B cell (primary cell): ENCODE measurements around the gene IL17REL. TPM values are rescaled to one million over a fixed set of nuclear protein-coding genes. Genes with fewer than 3 reads are reported as not detected.

ENCODE experiments used
- ATAC-seq: fragments of 200-7000 bp; cut with Tn5 transposase; one replicate; pipeline ENCODE4 v1.10.0; 2021; ENCODE audit warnings: low read depth, mild to moderate bottlenecking, moderate number of reproducible peaks, moderate library complexity
- CTCF ChIA-PET: fragments of 350-600 bp; sonication (Branson Sonifier 250); formaldehyde crosslinking; loops from one replicate; lab custom pipeline; 2021; ENCODE audit warnings: antibody characterized with exemption, inconsistent platforms; lab: Charles Lee
- POLR2A ChIA-PET: fragments of 350-600 bp; sonication (Branson Sonifier 250); formaldehyde crosslinking; loops from one replicate; lab custom pipeline; 2021; ENCODE audit warnings: antibody characterized with exemption; lab: Charles Lee
- DNase-seq: peaks from one replicate; pipeline ENCODE4 v3.0.0; 2013
- H2AFZ ChIP-seq: 2 replicates; pipeline ENCODE4 v1.6.1; 2012; ENCODE audit warnings: mild to moderate bottlenecking, low read depth, low read length; ENCODE audit not compliant: insufficient read depth, poor library complexity, severe bottlenecking
- H3K27ac ChIP-seq, 2 donors: 1 replicate in 1 of 2; 2 replicates in 1 of 2; pipeline ENCODE4 v1.5.1; 2012 to 2013; ENCODE audit warnings: low read length in 2 of 2, mild to moderate bottlenecking in 2 of 2, moderate library complexity in 1 of 2
- H3K27me3 ChIP-seq, 4 experiments: fragments of 200-600 bp in 1 of 4; sonication (generic) in 1 of 4; replicated peaks in 1 of 4; 1 replicate in 2 of 4; 2 replicates in 2 of 4; pipeline versions ENCODE4 v1.6.1 to v1.7.0; 2013 to 2016; ENCODE audit warnings: low read length in 3 of 4, mild to moderate bottlenecking in 2 of 4, mixed read lengths in 1 of 4, moderate library complexity in 1 of 4; ENCODE audit not compliant: insufficient read depth in 4 of 4, control insufficient read depth in 3 of 4; ENCODE audit errors: control extremely low read depth in 1 of 4
- H3K36me3 ChIP-seq, 2 experiments: replicated peaks in 1 of 2; 1 replicate in 1 of 2; 2 replicates in 1 of 2; pipeline versions ENCODE4 v1.6.1 to v1.7.1; 2013; ENCODE audit warnings: low read length in 1 of 2; ENCODE audit not compliant: insufficient read depth in 2 of 2, control insufficient read depth in 1 of 2; ENCODE audit errors: control extremely low read depth in 1 of 2, extremely low read depth in 1 of 2
- H3K4me1 ChIP-seq, 2 donors: fragments of 200-600 bp in 1 of 2; sonication (generic) in 1 of 2; 1 replicate in 1 of 2; 2 replicates in 1 of 2; pipeline versions ENCODE4 v1.5.1 to v1.6.1; 2013 to 2017; ENCODE audit warnings: low read length in 2 of 2; ENCODE audit not compliant: control insufficient read depth in 2 of 2, insufficient read depth in 2 of 2
- H3K4me2 ChIP-seq: replicated peaks from 2 replicates; pipeline ENCODE3; 2012; ENCODE audit warnings: mild to moderate bottlenecking, low read depth, low read length; ENCODE audit not compliant: poor library complexity, severe bottlenecking
- H3K4me3 ChIP-seq, 5 experiments: fragments of 200-600 bp in 1 of 5; sonication (generic) in 1 of 5; 1 replicate in 3 of 5; 2 replicates in 2 of 5; pipeline versions ENCODE4 v1.5.1 to v1.7.0; 2011 to 2016; ENCODE audit warnings: low read length in 4 of 5, mild to moderate bottlenecking in 4 of 5, low read depth in 2 of 5, control low read depth in 1 of 5, moderate library complexity in 1 of 5; ENCODE audit not compliant: insufficient read depth in 1 of 5; ENCODE audit errors: control extremely low read depth in 1 of 5, extremely low read depth in 1 of 5
- H3K79me2 ChIP-seq: fragments of 200-600 bp; sonication (generic); one replicate; pipeline ENCODE4 v1.6.0; 2016; ENCODE audit warnings: low read length; ENCODE audit not compliant: control insufficient read depth, insufficient read depth
- H3K9ac ChIP-seq: fragments of 200-600 bp; sonication (generic); 2 replicates; pipeline ENCODE4 v1.6.1; 2017; ENCODE audit warnings: mild to moderate bottlenecking, low read length, moderate library complexity
- H3K9me3 ChIP-seq, 3 donors: one replicate each; pipeline versions ENCODE4 v1.6.1 to v1.7.1; 2013; ENCODE audit warnings: low read length in 2 of 3; ENCODE audit not compliant: control insufficient read depth in 2 of 3, insufficient read depth in 1 of 3; ENCODE audit errors: control extremely low read depth in 1 of 3
- H4K20me1 ChIP-seq: 2 replicates; pipeline ENCODE4 v1.6.0; 2012; ENCODE audit warnings: mild to moderate bottlenecking, low read length; ENCODE audit not compliant: insufficient read depth, control insufficient read depth, poor library complexity, severe bottlenecking
- H3K27ac Mint-ChIP-seq: one replicate; pipeline ENCODE4 v1.8.0; 2021; ENCODE audit warnings: mixed read lengths
- H3K27me3 Mint-ChIP-seq: one replicate; pipeline ENCODE4 v1.8.0; 2021; ENCODE audit warnings: mixed read lengths
- H3K4me1 Mint-ChIP-seq: one replicate; pipeline ENCODE4 v1.8.0; 2021; ENCODE audit warnings: mixed read lengths
- H3K4me3 Mint-ChIP-seq: one replicate; pipeline ENCODE4 v1.8.0; 2021; ENCODE audit warnings: mixed read lengths
- H3K9me3 Mint-ChIP-seq: one replicate; pipeline ENCODE4 v1.8.0; 2022; ENCODE audit warnings: mixed read lengths; ENCODE audit not compliant: insufficient read depth
- CTCF ChIP-seq: fragments of 200-600 bp; IDR thresholded peaks from one replicate; pipeline ENCODE4 v1.8.0; 2022; ENCODE audit warnings: antibody characterized with exemption, mild to moderate bottlenecking
- EZH2 ChIP-seq: IDR thresholded peaks from 2 replicates; pipeline ENCODE4 v1.6.1; 2012; ENCODE audit warnings: borderline replicate concordance, low read depth, mild to moderate bottlenecking, moderate library complexity, low read length; ENCODE audit not compliant: insufficient read depth, poor library complexity, severe bottlenecking
- WGBS: methylation state at CpG from one replicate; pipeline ENCODE4 v1.1.5; 2013; ENCODE audit warnings: missing lambda C conversion rate; ENCODE audit not compliant: insufficient coverage; 5-methylcytosine and 5-hydroxymethylcytosine counted together
- intact Hi-C: fragments of 100-400 bp; cut with micrococcal nuclease; formaldehyde crosslinking; loops from one replicate; pipeline ENCODE4 v1.10.0; 2022
- polyA plus RNA-seq: library from polyadenylated mRNA; depleted of rRNA; stranded (reverse); fragments of >200 nt; gene quantifications from 2 replicates; pipeline ENCODE4 v1.2.3, GENCODE V29; 2012
- total RNA-seq, 2 donors: library from RNA; stranded (reverse); fragments of 120-200 nt in 1 of 2; gene quantifications; 1 replicate in 1 of 2; 2 replicates in 1 of 2; pipeline versions ENCODE4 v1.2.3 to v1.2.4, GENCODE V29; 2013 to 2022

Gene IL17REL
- total and polyA plus RNA-seq, 2 donors (not counting 1 experiment from before 2014, with no cell fraction given), result 0.09 to 0.10 TPM

- ChIA-PET CTCF (interaction anchor here (0.7 kb wide), 1 partner anchor 103 kb away, joined by 5 read pairs; no protein-coding TSS in a partner anchor), POLR2A (no interaction called here)
- Histone ChIP-seq H3K27me3 (peaks cover 0 to 9% (median 3%) of the 10 kb centered on the region in 4 experiments), H3K4me2 (no peak overlapping the region), H3K9ac (no peak overlapping the region), H3K27ac (no peak overlapping the region), H3K4me3 (no peak overlapping the region), H4K20me1 (no peaks in the 10 kb centered on the region), H3K79me2 (no peaks in the 10 kb centered on the region), H3K4me1 (peaks cover 7 to 12% of the 10 kb centered on the region in 2 donors), H3K9me3 (peaks cover 0 to 13% (median 5%) of the 10 kb centered on the region in 3 donors), H3K36me3 (no peaks in the 10 kb centered on the region), H2AFZ (no peak overlapping the region)
- Mint-ChIP-seq H3K27me3 (peaks cover 13% of the 10 kb centered on the region), H3K4me1 (peaks cover 7% of the 10 kb centered on the region), H3K4me3 (no peak overlapping the region), H3K27ac (no peak overlapping the region), H3K9me3 (peaks cover 5% of the 10 kb centered on the region)
- DNase-seq (no peak), ATAC-seq (no peak)
- no peak for TF ChIP-seq CTCF
- TF ChIP-seq EZH2, result no peak
- intact Hi-C loops, result no loop called here
- 84% methylated on average over 20 of the region's 23 CpGs for WGBS
These were observed 23.6 kb upstream of the IL17REL start for GRCh38 chr22:50035976-50036724.
